ENCODE measurements around the gene MED12L. TPM values are rescaled to one million over a fixed set of nuclear protein-coding genes. Genes with fewer than 3 reads are reported as not detected.

The MED12L gene
- total RNA-seq, 1 experiment from 2014 or later = 14.9 TPM

- Mint-ChIP-seq H3K4me3 (0 out of 5 replicates have a peak overlapping the region, but pooled peaks of 1 of the 2 experiments have one; percentile 24), H3K9me3 (no peaks in the 10 kb centered on the region), H3K4me1 (peaks cover 37 to 44% of the 10 kb centered on the region in 2 experiments), H3K27me3 (ENCODE audit: low read depth) (no peaks in the 10 kb centered on the region), H3K27ac (peak overlapping the region; percentile 25 to 84 (median 32); a peak in 3 of 7 replicates), H3K36me3 (ENCODE audit: insufficient read depth in 1 of 3, low read depth in 3 of 3) (no peaks in the 10 kb centered on the region)
- no peak overlapping the region for H4K8ac ChIP-seq (replicated peaks; ENCODE audit: insufficient read length, low read depth, low read length)
- no peak overlapping the region for H3K4ac ChIP-seq (ENCODE audit: low read depth, low read length)
- no peak for TF ChIP-seq CTCF (conservative IDR thresholded peaks at IDR 0.05)
- H2BK20ac ChIP-seq (ENCODE audit: low read depth, low read length, poor library complexity, severe bottlenecking) = no peak overlapping the region
- no peaks in the 10 kb centered on the region for H3K79me1 ChIP-seq (ENCODE audit: insufficient read depth, low read depth, low read length, poor library complexity, severe bottlenecking)
- H3K14ac ChIP-seq (ENCODE audit: insufficient read depth, low read length) = no peak overlapping the region
- no peak overlapping the region for H3K4me2 ChIP-seq (ENCODE audit: insufficient read depth, insufficient read length, low read length)
- no peak overlapping the region for H2BK15ac ChIP-seq (ENCODE audit: low read depth, low read length)
- no peak overlapping the region for H2BK120ac ChIP-seq (ENCODE audit: low read depth, low read length, poor library complexity, severe bottlenecking)
- H3K9ac ChIP-seq (ENCODE audit: extremely low read depth, insufficient read length, low read length) = no peak overlapping the region
- H4K91ac ChIP-seq (ENCODE audit: insufficient read length, low read depth, low read length) = no peak overlapping the region
- peaks cover 12% of the 10 kb centered on the region; the same call in 1 of the 2 replicates for H3K4me1 ChIP-seq (ENCODE audit: insufficient read depth, low read length)
- no peaks in the 10 kb centered on the region for H3K23me2 ChIP-seq (ENCODE audit: insufficient read length, low read depth, low read length, poor library complexity, severe bottlenecking)
- no peak overlapping the region for H2AK5ac ChIP-seq (ENCODE audit: insufficient read length, low read length)
- no peak overlapping the region for H3K23ac ChIP-seq (ENCODE audit: insufficient read length, low read depth, low read length)
- no peaks in the 10 kb centered on the region for H3K27me3 ChIP-seq (ENCODE audit: insufficient read depth, low read length)
- H4K5ac ChIP-seq (ENCODE audit: insufficient read length, low read depth, low read length) = no peak overlapping the region
- no peak overlapping the region for H3T11ph ChIP-seq (ENCODE audit: low read length)
- no peaks in the 10 kb centered on the region for H3K9me3 ChIP-seq (ENCODE audit: control insufficient read depth, low read depth, low read length)
- H4K20me1 ChIP-seq (ENCODE audit: control insufficient read depth, insufficient read depth, insufficient read length) = no peaks in the 10 kb centered on the region
- H3K18ac ChIP-seq (ENCODE audit: insufficient read length, low read depth, low read length) = no peak overlapping the region
- no peak overlapping the region for H2BK12ac ChIP-seq (ENCODE audit: insufficient read length, low read depth, low read length)
- no peak overlapping the region for H2AFZ ChIP-seq (ENCODE audit: low read length)
- DNase-seq = no peak
- H3K56ac ChIP-seq (ENCODE audit: insufficient read length, low read depth, low read length) = no peak overlapping the region
- no peaks in the 10 kb centered on the region for H3K79me2 ChIP-seq (ENCODE audit: insufficient read depth, low read length)
- no peak overlapping the region for H2BK5ac ChIP-seq (ENCODE audit: insufficient read length, low read length)
- no peak overlapping the region for H3K27ac ChIP-seq (ENCODE audit: insufficient read length, low read depth, low read length)
Measured at GRCh38 chr3:151307131-151307530, 221.7 kb downstream of the MED12L start.

Data from H9 (cell line).